Trophoblast cell (in vitro differentiated cells and primary cell): Measurements from ENCODE around the gene PCARE.

Experiments
- DNase-seq, 2 donors: peaks; one replicate each; pipeline ENCODE4 v3.0.0-alpha.2; 2016
- H2AFZ ChIP-seq: 2 replicates; pipeline ENCODE4 v1.6.1; 2013; ENCODE audit warnings: low read length, moderate library complexity, mild to moderate bottlenecking; ENCODE audit not compliant: insufficient read depth, poor library complexity
- H2AK5ac ChIP-seq: 2 replicates; pipeline ENCODE4 v1.6.1; 2013; ENCODE audit warnings: mild to moderate bottlenecking, low read length
- H2BK120ac ChIP-seq: 2 replicates; pipeline ENCODE4 v1.6.1; 2013; ENCODE audit warnings: low read length, mild to moderate bottlenecking, moderate library complexity; ENCODE audit not compliant: insufficient read depth, poor library complexity
- H2BK12ac ChIP-seq: 2 replicates; pipeline ENCODE4 v1.6.1; 2013; ENCODE audit warnings: mild to moderate bottlenecking, low read length, moderate library complexity
- H2BK5ac ChIP-seq: 2 replicates; pipeline ENCODE4 v1.6.1; 2013; ENCODE audit warnings: low read length, low read depth, moderate library complexity, mild to moderate bottlenecking; ENCODE audit not compliant: poor library complexity
- H3K14ac ChIP-seq: 2 replicates; pipeline ENCODE4 v1.6.1; 2013; ENCODE audit warnings: mild to moderate bottlenecking, low read length
- H3K18ac ChIP-seq: 2 replicates; pipeline ENCODE4 v1.6.1; 2013; ENCODE audit warnings: mild to moderate bottlenecking, low read length
- H3K23ac ChIP-seq: 2 replicates; pipeline ENCODE4 v1.6.1; 2013; ENCODE audit warnings: low read length
- H3K27ac ChIP-seq: 2 replicates; pipeline ENCODE4 v1.5.1; 2013; ENCODE audit warnings: low read depth, mild to moderate bottlenecking, inconsistent platforms, low read length, moderate library complexity
- H3K27me3 ChIP-seq: 2 replicates; pipeline ENCODE4 v1.6.1; 2013; ENCODE audit warnings: inconsistent platforms, mild to moderate bottlenecking, low read length, moderate library complexity; ENCODE audit not compliant: insufficient read depth
- H3K36me3 ChIP-seq, 2 experiments: 1 replicate in 1 of 2; 2 replicates in 1 of 2; pipeline ENCODE4 v1.6.1; 2013; ENCODE audit warnings: low read length in 2 of 2, mild to moderate bottlenecking in 2 of 2, moderate library complexity in 1 of 2; ENCODE audit not compliant: insufficient read depth in 2 of 2, control insufficient read depth in 1 of 2
- H3K4ac ChIP-seq: 2 replicates; pipeline ENCODE4 v1.6.1; 2013; ENCODE audit warnings: low read depth, mild to moderate bottlenecking, low read length, moderate library complexity
- H3K4me1 ChIP-seq, 2 experiments: 1 replicate in 1 of 2; 2 replicates in 1 of 2; pipeline ENCODE4 v1.6.1; 2013; ENCODE audit warnings: low read length in 2 of 2, mild to moderate bottlenecking in 2 of 2, moderate library complexity in 1 of 2; ENCODE audit not compliant: insufficient read depth in 2 of 2, control insufficient read depth in 1 of 2
- H3K4me2 ChIP-seq: 2 replicates; pipeline ENCODE4 v1.6.1; 2013; ENCODE audit warnings: inconsistent platforms, mild to moderate bottlenecking, low read length, moderate library complexity
- H3K4me3 ChIP-seq: 2 replicates; pipeline ENCODE4 v1.5.1; 2013; ENCODE audit warnings: mild to moderate bottlenecking, low read depth, low read length, inconsistent platforms
- H3K79me1 ChIP-seq: one replicate; pipeline ENCODE4 v1.6.1; 2013; ENCODE audit warnings: low read length
- H3K79me2 ChIP-seq: 2 replicates; pipeline ENCODE4 v1.6.1; 2013; ENCODE audit warnings: low read length, mild to moderate bottlenecking; ENCODE audit not compliant: control insufficient read depth, insufficient read depth, poor library complexity
- H3K9ac ChIP-seq: 2 replicates; pipeline ENCODE4 v1.6.1; 2013; ENCODE audit warnings: mild to moderate bottlenecking, low read length
- H3K9me3 ChIP-seq: 2 replicates; pipeline ENCODE4 v1.6.1; 2013; ENCODE audit warnings: low read depth, mild to moderate bottlenecking, control low read depth, inconsistent platforms, low read length; ENCODE audit not compliant: insufficient read depth
- H4K12ac ChIP-seq: 2 replicates; pipeline ENCODE4 v1.6.1; 2013; ENCODE audit warnings: low read depth, mild to moderate bottlenecking, low read length, moderate library complexity
- H4K8ac ChIP-seq: 2 replicates; pipeline ENCODE4 v1.6.1; 2013; ENCODE audit warnings: low read depth, mild to moderate bottlenecking, low read length, moderate library complexity
- H4K91ac ChIP-seq: one replicate; pipeline ENCODE4 v1.6.1; 2013; ENCODE audit warnings: low read depth, mild to moderate bottlenecking, low read length, moderate library complexity
- WGBS: extraction: QIAGEN DNeasy Blood & Tissue Kit; methylation state at CpG from one replicate; pipeline ENCODE4 v1.1.7; 2013; ENCODE audit warnings: missing lambda C conversion rate; ENCODE audit not compliant: insufficient read length, insufficient coverage; ENCODE audit errors: extremely low coverage; 5-methylcytosine and 5-hydroxymethylcytosine counted together

Gene PCARE

DNA sequence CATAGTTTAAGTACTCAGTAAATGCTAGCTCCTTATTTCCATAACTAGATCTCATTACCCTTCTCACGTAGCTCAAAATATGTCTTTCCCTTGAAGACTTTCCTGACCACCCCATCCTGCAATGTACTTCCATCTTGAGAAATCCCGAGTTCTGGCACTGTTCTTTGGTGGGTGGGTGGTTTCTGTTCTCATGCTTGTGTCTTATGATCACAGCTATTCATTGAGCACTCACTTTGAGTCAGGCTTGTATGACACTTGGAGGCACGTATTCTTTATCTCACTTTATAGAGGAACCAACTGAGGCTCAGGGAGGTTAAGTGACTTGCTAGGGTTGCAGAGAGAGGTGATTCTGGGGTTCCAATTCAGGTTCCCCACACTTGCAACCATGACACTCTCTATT lies 31.9 kb upstream of the PCARE start:
- no CpG with 5 or more reads among the region's 3 CpGs for whole genome bisulfite sequencing
- no peaks in the 10 kb centered on the region for H3K79me2 ChIP-seq
- no peak for DNase-seq

GRCh38 chr2:29105375-29105774 lies 31.1 kb upstream of the PCARE start:
- no peak for DNase-seq
- Histone ChIP-seq H3K4me2 (no peak overlapping the region), H3K4me3 (no peak overlapping the region), H3K79me1 (no peaks in the 10 kb centered on the region), H3K23ac (no peak overlapping the region), H3K14ac (no peak overlapping the region), H2BK120ac (no peak overlapping the region), H2AK5ac (no peak overlapping the region), H3K18ac (no peak overlapping the region), H3K4ac (no peak overlapping the region), H2BK12ac (no peak overlapping the region), H3K27ac (no peak overlapping the region), H3K27me3 (no peaks in the 10 kb centered on the region), H3K36me3 (no peaks in the 10 kb centered on the region), H3K79me2 (no peaks in the 10 kb centered on the region), H4K8ac (no peak overlapping the region), H3K9me3 (no peaks in the 10 kb centered on the region), H4K91ac (no peak overlapping the region), H2BK5ac (no peak overlapping the region), H2AFZ (no peak overlapping the region), H3K9ac (no peak overlapping the region), H3K4me1 (no peaks in the 10 kb centered on the region), H4K12ac (no peak overlapping the region)
- no CpG with 5 or more reads among the region's 2 CpGs for WGBS

More for the DNA sequence above, 31.9 kb upstream of the PCARE start:
- H3K9ac ChIP-seq: no peak overlapping the region
- H3K4me3 ChIP-seq: no peak overlapping the region
- no peak overlapping the region for H4K12ac ChIP-seq
- no peak overlapping the region for H2BK120ac ChIP-seq
- no peaks in the 10 kb centered on the region for H3K36me3 ChIP-seq
- H3K18ac ChIP-seq: no peak overlapping the region
- H3K27me3 ChIP-seq: no peaks in the 10 kb centered on the region
- H2BK12ac ChIP-seq: no peak overlapping the region
- H3K4ac ChIP-seq: no peak overlapping the region
- H4K91ac ChIP-seq: no peak overlapping the region
- no peaks in the 10 kb centered on the region for H3K4me1 ChIP-seq
- no peak overlapping the region for H4K8ac ChIP-seq
- H3K79me1 ChIP-seq: no peaks in the 10 kb centered on the region
- H2BK5ac ChIP-seq: no peak overlapping the region
- no peaks in the 10 kb centered on the region for H3K9me3 ChIP-seq
- no peak overlapping the region for H3K27ac ChIP-seq
- no peak overlapping the region for H3K14ac ChIP-seq
- H3K23ac ChIP-seq: no peak overlapping the region
- H2AFZ ChIP-seq: no peak overlapping the region
- H3K4me2 ChIP-seq: no peak overlapping the region
- H2AK5ac ChIP-seq: no peak overlapping the region

GRCh38 chr2:29104688-29105087 lies 30.4 kb upstream of the PCARE start:
- Histone ChIP-seq H3K9ac (no peak overlapping the region), H3K27me3 (no peaks in the 10 kb centered on the region), H3K18ac (no peak overlapping the region), H4K8ac (no peak overlapping the region), H3K79me2 (no peaks in the 10 kb centered on the region), H3K4me1 (no peaks in the 10 kb centered on the region), H3K4ac (no peak overlapping the region), H3K23ac (no peak overlapping the region), H3K27ac (no peak overlapping the region), H3K9me3 (no peaks in the 10 kb centered on the region), H4K91ac (no peak overlapping the region), H3K4me2 (no peak overlapping the region), H3K14ac (no peak overlapping the region), H3K79me1 (no peaks in the 10 kb centered on the region), H3K4me3 (no peak overlapping the region), H4K12ac (no peak overlapping the region), H2AK5ac (no peak overlapping the region), H2BK12ac (no peak overlapping the region), H3K36me3 (no peaks in the 10 kb centered on the region), H2AFZ (no peak overlapping the region), H2BK120ac (no peak overlapping the region), H2BK5ac (no peak overlapping the region)
- WGBS: no CpG with 5 or more reads among the region's 5 CpGs
- no peak for DNase-seq

GRCh38 chr2:29100564-29100963 lies 26.2 kb upstream of the PCARE start:
- no peaks in the 10 kb centered on the region for H3K79me1 ChIP-seq
- no peak overlapping the region for H3K9ac ChIP-seq
- H3K4ac ChIP-seq: no peak overlapping the region
- no peak overlapping the region for H3K4me3 ChIP-seq
- H2AK5ac ChIP-seq: no peak overlapping the region
- no peak overlapping the region for H2BK12ac ChIP-seq
- no peaks in the 10 kb centered on the region for H3K36me3 ChIP-seq
- no peak overlapping the region for H3K18ac ChIP-seq
- no peaks in the 10 kb centered on the region for H3K27me3 ChIP-seq
- H3K79me2 ChIP-seq: no peaks in the 10 kb centered on the region
- no peak for DNase-seq
- H4K91ac ChIP-seq: no peak overlapping the region
- no peak overlapping the region for H3K4me2 ChIP-seq
- no CpG with 5 or more reads among the region's 1 CpG for WGBS
- no peak overlapping the region for H3K14ac ChIP-seq
- no peak overlapping the region for H2AFZ ChIP-seq
- H3K9me3 ChIP-seq: no peaks in the 10 kb centered on the region
- H4K8ac ChIP-seq: no peak overlapping the region
- H4K12ac ChIP-seq: no peak overlapping the region
- no peak overlapping the region for H2BK5ac ChIP-seq
- no peaks in the 10 kb centered on the region for H3K4me1 ChIP-seq
- H3K27ac ChIP-seq: no peak overlapping the region
- no peak overlapping the region for H2BK120ac ChIP-seq
- no peak overlapping the region for H3K23ac ChIP-seq
